ENCODE results near the gene DGKD. TPM values are rescaled to one million over a fixed set of nuclear protein-coding genes. Genes with fewer than 3 reads are reported as not detected.

The DGKD gene
- total RNA-seq, 6 experiments from 2014 or later: 8.1 to 12.2 (median 10.3) TPM

DNA sequence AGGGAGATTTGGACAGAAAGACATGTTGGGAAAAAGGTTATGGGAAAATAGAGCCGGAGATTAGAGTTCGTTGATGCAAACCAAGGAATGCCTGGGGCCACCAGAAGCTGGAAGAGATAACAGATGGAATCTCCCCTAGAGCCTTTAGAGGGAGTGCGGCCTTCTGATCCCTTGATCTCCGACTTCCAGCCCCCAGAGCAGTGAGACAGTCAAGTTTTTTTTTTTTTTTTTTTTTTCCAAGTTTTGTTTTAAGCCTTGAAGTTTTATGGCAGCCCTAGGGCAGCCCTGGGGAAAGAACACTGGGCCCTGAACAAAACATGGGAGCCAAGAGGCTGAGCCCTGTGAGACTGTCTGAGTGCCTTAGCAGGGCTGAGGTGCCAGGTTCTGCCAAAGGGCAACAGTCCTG is 6.5 kb downstream of the DGKD start:
- H3K9me3 Mint-ChIP-seq: no peaks in the 10 kb centered on the region
- H3K4me3 Mint-ChIP-seq: no peak overlapping the region
- peaks cover 9% of the 10 kb centered on the region; the same call in 1 of the 2 replicates for H3K36me3 Mint-ChIP-seq (ENCODE audit: low read depth)
- peaks cover 14% of the 10 kb centered on the region for H3K4me1 Mint-ChIP-seq (ENCODE audit: low read depth)
- TF ChIP-seq, protein P1, sequence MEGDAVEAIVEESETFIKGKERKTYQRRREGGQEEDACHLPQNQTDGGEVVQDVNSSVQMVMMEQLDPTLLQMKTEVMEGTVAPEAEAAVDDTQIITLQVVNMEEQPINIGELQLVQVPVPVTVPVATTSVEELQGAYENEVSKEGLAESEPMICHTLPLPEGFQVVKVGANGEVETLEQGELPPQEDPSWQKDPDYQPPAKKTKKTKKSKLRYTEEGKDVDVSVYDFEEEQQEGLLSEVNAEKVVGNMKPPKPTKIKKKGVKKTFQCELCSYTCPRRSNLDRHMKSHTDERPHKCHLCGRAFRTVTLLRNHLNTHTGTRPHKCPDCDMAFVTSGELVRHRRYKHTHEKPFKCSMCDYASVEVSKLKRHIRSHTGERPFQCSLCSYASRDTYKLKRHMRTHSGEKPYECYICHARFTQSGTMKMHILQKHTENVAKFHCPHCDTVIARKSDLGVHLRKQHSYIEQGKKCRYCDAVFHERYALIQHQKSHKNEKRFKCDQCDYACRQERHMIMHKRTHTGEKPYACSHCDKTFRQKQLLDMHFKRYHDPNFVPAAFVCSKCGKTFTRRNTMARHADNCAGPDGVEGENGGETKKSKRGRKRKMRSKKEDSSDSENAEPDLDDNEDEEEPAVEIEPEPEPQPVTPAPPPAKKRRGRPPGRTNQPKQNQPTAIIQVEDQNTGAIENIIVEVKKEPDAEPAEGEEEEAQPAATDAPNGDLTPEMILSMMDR (IDR thresholded peaks at IDR 0.05): no peak
- no peak for DNase-seq
- no peaks in the 10 kb centered on the region; the same call in 1 of the 2 replicates for H3K27me3 Mint-ChIP-seq (ENCODE audit: insufficient read depth)
- H3K27ac Mint-ChIP-seq: no peak overlapping the region

DNA sequence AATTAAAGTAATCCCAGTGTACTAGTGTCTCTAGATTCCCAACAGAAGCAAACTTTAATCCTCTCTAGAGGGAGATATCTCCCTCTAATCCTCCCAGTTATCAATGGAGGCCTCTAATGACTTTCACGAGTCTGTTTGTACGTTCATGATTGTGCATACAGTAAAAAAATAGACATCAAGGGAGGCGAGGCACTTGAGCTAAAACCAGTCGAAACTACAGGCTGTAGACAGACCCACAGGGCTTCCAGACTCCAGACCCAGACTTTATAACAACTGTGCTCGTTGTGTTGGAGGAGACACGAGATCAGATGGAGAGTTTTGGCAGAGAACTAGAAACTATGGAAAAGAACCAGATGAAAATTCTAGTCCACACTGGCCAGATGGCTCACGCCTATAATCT is 7.0 kb downstream of the DGKD start:
- Mint-ChIP-seq H3K27ac (no peak overlapping the region), H3K36me3 (ENCODE audit: low read depth) (peaks cover 9% of the 10 kb centered on the region; the same call in 1 of the 2 replicates), H3K4me1 (ENCODE audit: low read depth) (peaks cover 8% of the 10 kb centered on the region), H3K9me3 (no peaks in the 10 kb centered on the region), H3K27me3 (ENCODE audit: insufficient read depth) (no peaks in the 10 kb centered on the region; the same call in 1 of the 2 replicates), H3K4me3 (no peak overlapping the region)
- DNase-seq: no peak
- TF ChIP-seq, protein P1 (IDR thresholded peaks at IDR 0.05): no peak

- Mint-ChIP-seq H3K4me1 (ENCODE audit: low read depth) (no peaks in the 10 kb centered on the region), H3K27ac (no peak overlapping the region), H3K4me3 (no peak overlapping the region), H3K36me3 (ENCODE audit: low read depth) (peaks cover 9% of the 10 kb centered on the region; the same call in 1 of the 2 replicates), H3K27me3 (ENCODE audit: insufficient read depth) (peaks cover 1% of the 10 kb centered on the region; the same call in 1 of the 2 replicates), H3K9me3 (no peaks in the 10 kb centered on the region)
- DNase-seq: no peak
- TF ChIP-seq, protein P1 (IDR thresholded peaks at IDR 0.05): no peak
Observed at GRCh38 chr2:233362742-233363141, 8.4 kb downstream of the DGKD start.

- Mint-ChIP-seq H3K27ac (no peak overlapping the region), H3K27me3 (ENCODE audit: insufficient read depth) (peaks cover 1% of the 10 kb centered on the region; the same call in 1 of the 2 replicates), H3K36me3 (ENCODE audit: low read depth) (peaks cover 5% of the 10 kb centered on the region; the same call in 1 of the 2 replicates), H3K4me1 (ENCODE audit: low read depth) (no peaks in the 10 kb centered on the region), H3K4me3 (no peak overlapping the region), H3K9me3 (no peaks in the 10 kb centered on the region)
- DNase-seq: no peak
- TF ChIP-seq, protein P1 (IDR thresholded peaks at IDR 0.05): no peak
Observed at GRCh38 chr2:233363744-233364235, 9.5 kb downstream of the DGKD start.

DNA sequence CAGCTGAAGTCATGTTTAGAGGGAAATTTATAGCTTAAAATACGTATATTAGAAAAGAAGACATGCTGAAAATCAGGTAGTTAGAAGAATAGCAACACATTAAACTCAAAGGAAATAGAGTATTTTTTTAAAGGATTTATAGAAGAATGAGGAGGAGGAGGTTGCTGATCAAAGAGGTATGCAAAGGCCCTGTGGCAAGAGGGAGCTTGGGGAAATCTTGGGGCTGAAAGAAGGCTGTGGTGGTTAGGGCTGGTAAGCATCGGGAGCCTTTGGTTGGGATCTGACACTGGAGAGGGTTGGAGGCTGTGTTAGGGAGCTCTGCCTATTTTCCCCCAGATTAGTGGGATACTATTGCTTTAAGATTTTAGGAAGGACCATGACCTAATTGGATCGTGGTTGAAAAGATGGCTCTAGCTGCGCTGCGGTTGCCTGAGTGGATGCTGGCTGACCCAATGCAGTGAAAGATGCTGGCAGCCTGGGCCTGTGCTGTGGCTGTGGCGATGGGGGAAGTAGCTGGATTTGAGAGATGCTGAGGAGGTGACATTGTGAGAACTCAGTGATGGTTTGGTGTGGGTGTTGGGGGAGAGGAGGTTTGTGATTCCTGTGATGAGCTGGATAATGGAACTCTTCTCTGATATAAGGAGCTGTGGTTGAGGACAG is 11.7 kb downstream of the DGKD start:
- Mint-ChIP-seq H3K4me3 (no peak overlapping the region), H3K4me1 (ENCODE audit: low read depth) (no peaks in the 10 kb centered on the region), H3K36me3 (ENCODE audit: low read depth) (peaks cover 5% of the 10 kb centered on the region; the same call in 1 of the 2 replicates), H3K27me3 (ENCODE audit: insufficient read depth) (peaks cover 1% of the 10 kb centered on the region; the same call in 1 of the 2 replicates), H3K9me3 (no peaks in the 10 kb centered on the region), H3K27ac (no peak overlapping the region)
- TF ChIP-seq, protein P1 (IDR thresholded peaks at IDR 0.05): no peak
- no peak for DNase-seq
